ENCODE results near the gene OR4K2. TPM values are rescaled to one million over a fixed set of nuclear protein-coding genes. Genes with fewer than 3 reads are reported as not detected.

OR4K2 gene
- polyA plus RNA-seq, 12 donors, result 0.01 TPM; not detected in 11

Other genes starting within 250 kb of the OR4K2 start
- gene OR11H2, start 161.3 kb upstream of the OR4K2 start, polyA plus RNA-seq (ENCODE audit: insufficient read length in 12 of 12), result not detected
- gene OR4Q3, start 131.6 kb upstream of the OR4K2 start, polyA plus RNA-seq (ENCODE audit: insufficient read length in 12 of 12), result not detected
- gene OR4M1, start 101.6 kb upstream of the OR4K2 start, polyA plus RNA-seq (ENCODE audit: insufficient read length in 12 of 12), result not detected
- gene OR4N2, start 71.4 kb upstream of the OR4K2 start, polyA plus RNA-seq (ENCODE audit: insufficient read length in 12 of 12), result not detected
- gene OR4K5, start 45.5 kb downstream of the OR4K2 start, polyA plus RNA-seq (ENCODE audit: insufficient read length in 12 of 12), result not detected
- gene OR4K1, start 55.8 kb downstream of the OR4K2 start, polyA plus RNA-seq (ENCODE audit: insufficient read length in 12 of 12), result not detected
- not detected for gene OR4K15, start 100.4 kb downstream of the OR4K2 start, polyA plus RNA-seq (ENCODE audit: insufficient read length in 12 of 12)
- not detected for gene OR4Q2, start 127.0 kb downstream of the OR4K2 start, polyA plus RNA-seq (ENCODE audit: insufficient read length in 12 of 12)
- gene OR4K14, start 144.2 kb downstream of the OR4K2 start, polyA plus RNA-seq (ENCODE audit: insufficient read length in 12 of 12), result not detected
- not detected for gene OR4K13, start 160.9 kb downstream of the OR4K2 start, polyA plus RNA-seq (ENCODE audit: insufficient read length in 12 of 12)
- gene OR4L1, start 184.9 kb downstream of the OR4K2 start, polyA plus RNA-seq (ENCODE audit: insufficient read length in 12 of 12), result not detected
- gene OR4K17, start 235.6 kb downstream of the OR4K2 start, polyA plus RNA-seq (ENCODE audit: insufficient read length in 12 of 12), result under 1 TPM in 5 of 12 donors, not detected in 7; 0.03 to 0.07 (median 0.04) TPM

All from muscle of arm (tissue), 12 donors.